Measurements from ENCODE around the gene RINT1.

The RINT1 gene

DNA sequence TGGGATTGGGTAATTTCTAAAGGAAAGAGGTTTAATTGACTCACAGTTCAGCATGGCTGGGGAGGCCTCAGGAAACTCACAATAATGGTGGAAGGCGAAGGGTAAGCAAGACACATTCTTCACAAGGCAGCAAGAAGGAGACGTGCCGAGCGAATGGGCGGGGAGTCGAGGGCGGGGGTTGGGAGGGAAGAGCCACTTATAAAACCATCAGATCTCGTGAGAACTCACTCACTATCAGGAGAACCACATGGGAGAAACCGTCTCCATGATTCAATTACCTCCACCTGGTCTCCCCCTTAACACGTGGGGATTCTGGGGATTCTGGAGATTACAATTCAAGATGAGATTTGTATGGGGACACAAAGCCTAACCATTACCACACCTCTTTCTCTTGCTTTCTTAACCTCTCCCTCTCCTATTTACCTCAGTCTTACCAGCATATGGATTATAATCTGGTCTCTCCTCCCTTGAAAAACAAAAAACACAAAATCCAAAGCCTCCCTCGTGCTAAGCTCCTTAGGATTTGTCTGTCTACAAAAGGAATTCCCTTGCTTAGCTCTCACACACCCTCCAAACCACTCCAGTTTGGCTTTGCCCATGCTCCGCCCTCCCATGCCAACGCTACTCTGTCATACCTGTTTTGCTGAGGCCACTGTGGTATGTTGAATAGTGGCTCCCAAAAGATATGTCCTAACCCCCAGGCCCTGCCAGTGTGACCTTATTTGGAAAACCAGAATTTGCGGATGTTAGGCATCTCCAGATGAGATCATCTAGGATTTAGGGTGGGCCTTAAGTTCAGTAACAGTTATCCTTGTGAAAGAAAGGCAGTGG, 68.9 kb downstream of the RINT1 start:
- Histone ChIP-seq H3K36me3 (ENCODE audit: insufficient read depth, low read length) (no peaks in the 10 kb centered on the region), H3K9ac (ENCODE audit: low read depth, low read length) (no peak overlapping the region), H3K4me2 (ENCODE audit: insufficient read depth, low read length) (no peak overlapping the region), H2AFZ (ENCODE audit: low read depth, low read length) (no peak overlapping the region), H3K9me3 (ENCODE audit: insufficient read depth, low read length, severe bottlenecking) (no peaks in the 10 kb centered on the region), H3K4me3 (ENCODE audit: low read depth in 1 of 2, low read length in 2 of 2) (no peak overlapping the region), H3K4me1 (ENCODE audit: insufficient read depth, low read length) (no peaks in the 10 kb centered on the region), H3K27ac (ENCODE audit: low read length) (no peak overlapping the region), H3K27me3 (ENCODE audit: insufficient read depth, low read length, poor library complexity) (peaks cover 4% of the 10 kb centered on the region), H3K79me2 (ENCODE audit: insufficient read depth, low read length) (no peaks in the 10 kb centered on the region), H4K20me1 (ENCODE audit: insufficient read depth, low read length) (no peaks in the 10 kb centered on the region)
- ATAC-seq (ENCODE audit: insufficient read depth, low read depth) (no peak), DNase-seq (no peak)
- TF ChIP-seq EZH2 (IDR thresholded peaks at IDR 0.05; ENCODE audit: borderline replicate concordance, low read depth, low read length, severe bottlenecking) (no peak), CTCF (IDR thresholded peaks at IDR 0.05; ENCODE audit: borderline replicate concordance, extremely low read depth, low read length, poor library complexity, severe bottlenecking) (no peak)

DNA sequence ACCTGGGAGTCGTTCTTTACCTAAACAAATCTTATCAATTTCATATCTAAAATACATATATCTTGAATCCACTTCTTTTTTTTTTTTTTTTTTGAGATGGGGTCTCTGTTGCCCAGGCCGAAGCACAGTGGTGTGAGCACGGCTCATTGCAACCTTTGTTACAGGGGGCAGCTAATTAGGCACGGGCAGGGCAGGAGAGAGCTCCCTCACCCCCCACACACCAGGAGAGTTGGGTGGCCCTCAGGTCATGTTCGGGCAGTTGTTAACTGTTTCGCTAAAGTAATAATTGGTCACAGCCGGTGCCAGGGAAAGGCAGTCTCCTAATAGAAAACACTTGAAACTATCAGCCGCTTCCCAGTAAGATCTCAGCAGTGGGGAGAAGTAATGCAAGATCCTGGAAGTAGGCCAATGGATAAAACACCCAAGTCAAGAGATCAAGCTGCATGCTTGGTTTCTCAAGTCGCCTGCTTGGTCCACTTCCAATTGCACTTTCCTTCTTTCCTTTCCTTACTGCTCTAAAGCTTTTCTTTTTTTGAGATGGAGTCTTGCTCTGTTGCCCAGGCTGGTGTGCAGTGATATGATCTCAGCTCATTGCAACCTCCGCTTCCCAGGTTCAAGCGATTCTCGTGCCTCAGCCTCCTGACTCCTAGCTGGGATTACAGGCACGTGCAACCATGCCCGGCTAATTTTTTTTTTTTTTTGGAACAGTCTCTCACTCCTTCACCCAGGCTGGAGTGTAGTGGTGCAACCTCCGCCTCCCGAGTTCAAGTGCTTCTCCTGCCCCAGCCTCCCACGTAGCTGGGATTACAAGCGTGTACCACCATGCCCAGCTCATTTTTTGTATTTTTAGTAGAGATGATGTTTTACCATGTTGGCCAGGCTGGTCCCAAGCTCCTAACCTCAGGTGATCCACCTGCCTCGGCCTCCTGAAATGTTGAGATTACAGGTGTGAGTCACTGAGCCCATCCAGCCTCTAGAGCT, 70.6 kb downstream of the RINT1 start:
- ATAC-seq (ENCODE audit: insufficient read depth, low read depth): no peak
- H3K9me3 ChIP-seq (ENCODE audit: insufficient read depth, low read length, severe bottlenecking): no peaks in the 10 kb centered on the region
- no peak overlapping the region for H3K4me2 ChIP-seq (ENCODE audit: insufficient read depth, low read length)
- H2AFZ ChIP-seq (ENCODE audit: low read depth, low read length): no peak overlapping the region
- no peak for TF ChIP-seq EZH2 (IDR thresholded peaks at IDR 0.05; ENCODE audit: borderline replicate concordance, low read depth, low read length, severe bottlenecking)
- TF ChIP-seq CTCF (IDR thresholded peaks at IDR 0.05; ENCODE audit: borderline replicate concordance, extremely low read depth, low read length, poor library complexity, severe bottlenecking): no peak
- H3K4me1 ChIP-seq (ENCODE audit: insufficient read depth, low read length): no peaks in the 10 kb centered on the region
- no peak overlapping the region for H3K4me3 ChIP-seq (ENCODE audit: low read depth in 1 of 2, low read length in 2 of 2)
- H3K9ac ChIP-seq (ENCODE audit: low read depth, low read length): no peak overlapping the region
- no peaks in the 10 kb centered on the region for H4K20me1 ChIP-seq (ENCODE audit: insufficient read depth, low read length)
- no peak for DNase-seq
- H3K27me3 ChIP-seq (ENCODE audit: insufficient read depth, low read length, poor library complexity): no peaks in the 10 kb centered on the region
- no peaks in the 10 kb centered on the region for H3K79me2 ChIP-seq (ENCODE audit: insufficient read depth, low read length)
- H3K27ac ChIP-seq (ENCODE audit: low read length): no peak overlapping the region
- H3K36me3 ChIP-seq (ENCODE audit: insufficient read depth, low read length): no peaks in the 10 kb centered on the region

DNA sequence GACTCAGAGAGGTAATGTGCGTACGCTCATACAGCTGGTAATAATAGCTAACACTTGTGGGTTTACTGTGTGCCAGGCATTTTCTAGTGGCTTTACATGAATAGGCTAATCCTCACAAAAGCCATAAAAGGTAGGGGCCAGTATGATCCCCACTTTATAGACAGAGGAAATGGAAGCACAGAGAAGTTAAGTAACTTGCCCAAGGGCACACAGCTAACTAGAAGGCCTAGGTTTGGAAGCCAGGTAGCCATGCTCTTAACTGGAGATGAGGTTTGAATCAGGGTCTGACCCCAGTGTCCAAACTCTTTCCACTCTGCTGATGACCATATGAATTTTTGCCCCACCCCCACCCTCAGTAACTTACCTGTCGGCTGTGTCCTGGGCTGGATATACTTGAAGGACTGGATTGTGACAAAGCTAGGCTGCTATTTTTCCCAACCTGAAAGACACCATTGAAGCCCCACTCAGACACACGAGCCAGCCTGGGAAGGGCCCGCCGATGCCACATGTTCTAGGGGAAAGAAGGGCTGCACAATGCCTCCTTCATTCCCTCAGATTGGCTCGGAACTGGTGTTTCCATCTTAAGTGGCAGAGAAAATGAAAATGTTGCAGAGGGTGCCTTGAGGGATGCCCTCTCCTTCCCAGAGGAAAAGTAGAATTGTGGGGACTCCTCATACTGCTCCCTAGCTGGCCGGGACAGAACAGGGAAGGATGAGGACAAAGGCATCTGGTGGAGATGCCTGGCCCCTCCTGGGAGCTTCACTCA, 78.3 kb downstream of the RINT1 start:
- H3K4me2 ChIP-seq (ENCODE audit: insufficient read depth, low read length): no peak overlapping the region
- no peak overlapping the region for H3K27ac ChIP-seq (ENCODE audit: low read length)
- H3K9me3 ChIP-seq (ENCODE audit: insufficient read depth, low read length, severe bottlenecking): no peaks in the 10 kb centered on the region
- TF ChIP-seq CTCF (IDR thresholded peaks at IDR 0.05; ENCODE audit: borderline replicate concordance, extremely low read depth, low read length, poor library complexity, severe bottlenecking) (no peak), EZH2 (IDR thresholded peaks at IDR 0.05; ENCODE audit: borderline replicate concordance, low read depth, low read length, severe bottlenecking) (no peak)
- H3K79me2 ChIP-seq (ENCODE audit: insufficient read depth, low read length): no peaks in the 10 kb centered on the region
- H4K20me1 ChIP-seq (ENCODE audit: insufficient read depth, low read length): no peaks in the 10 kb centered on the region
- no peaks in the 10 kb centered on the region for H3K4me1 ChIP-seq (ENCODE audit: insufficient read depth, low read length)
- H3K9ac ChIP-seq (ENCODE audit: low read depth, low read length): no peak overlapping the region
- ATAC-seq (ENCODE audit: insufficient read depth, low read depth) (no peak), DNase-seq (no peak)
- H3K36me3 ChIP-seq (ENCODE audit: insufficient read depth, low read length): peaks cover 34% of the 10 kb centered on the region
- no peaks in the 10 kb centered on the region for H3K27me3 ChIP-seq (ENCODE audit: insufficient read depth, low read length, poor library complexity)
- no peak overlapping the region for H3K4me3 ChIP-seq (ENCODE audit: low read depth in 1 of 2, low read length in 2 of 2)
- no peak overlapping the region for H2AFZ ChIP-seq (ENCODE audit: low read depth, low read length)

All from DND-41 (cell line).